ENCODE results near the gene VPS13C.

DNA sequence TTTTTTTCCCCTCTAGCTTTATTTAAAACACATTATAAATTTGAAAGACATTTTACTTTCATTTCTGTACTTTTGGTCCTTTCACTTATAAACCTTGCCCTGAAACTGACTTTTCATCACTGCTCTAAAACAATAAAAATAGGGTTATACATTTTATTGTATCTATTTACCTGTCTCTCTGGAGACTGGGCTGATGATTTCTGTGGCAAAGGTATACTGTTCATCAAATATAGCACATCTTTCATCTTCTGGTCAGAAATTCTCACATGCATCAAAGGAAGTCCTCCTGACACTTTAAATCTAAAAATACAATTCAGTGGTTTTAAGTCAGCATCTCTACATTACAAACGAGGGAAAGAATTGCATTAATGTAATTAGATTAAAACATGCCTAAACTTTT lies 86.1 kb downstream of the VPS13C start:
- no peak for TF ChIP-seq BHLHE40 (IDR thresholded peaks at IDR 0.05; ENCODE audit: low read depth, low read length)
- no peak for TF ChIP-seq KDM1A (IDR thresholded peaks at IDR 0.05; ENCODE audit: low read depth)
- TF ChIP-seq BCL3 (IDR thresholded peaks at IDR 0.05): no peak
- no peak for TF ChIP-seq CTCF (IDR thresholded peaks at IDR 0.05)
- no peak for TF ChIP-seq CHD2 (IDR thresholded peaks at IDR 0.05; ENCODE audit: low read length, partially characterized antibody)
- TF ChIP-seq CEBPB (IDR thresholded peaks at IDR 0.05): no peak
- TF ChIP-seq RAD21 (conservative IDR thresholded peaks at IDR 0.05 in 1 of 2, IDR thresholded peaks at IDR 0.05 in 1 of 2): no peak
- no peak for TF ChIP-seq POLR2A (IDR thresholded peaks at IDR 0.05; ENCODE audit: low read length)
- TF ChIP-seq EHMT2 (IDR thresholded peaks at IDR 0.05; ENCODE audit: low read depth): no peak
- no peak for TF ChIP-seq MAFK (IDR thresholded peaks at IDR 0.05; ENCODE audit: partially characterized antibody)
- no peak for TF ChIP-seq REST (IDR thresholded peaks at IDR 0.05)
- no peak for TF ChIP-seq SMC3 (IDR thresholded peaks at IDR 0.05)

All from A549 (cell line).